H1 (cell line): ENCODE measurements around the gene STK11. TPM values are rescaled to one million over a fixed set of nuclear protein-coding genes. Genes with fewer than 3 reads are reported as not detected.

Source experiments
- CTBP2 ChIP-seq: IDR thresholded peaks from 2 replicates; pipeline ENCODE4 v1.7.0; 2011; ENCODE audit warnings: borderline replicate concordance, mild to moderate bottlenecking, moderate library complexity, mixed read lengths, low read length; ENCODE audit not compliant: insufficient read depth, insufficient read length
- EGR1 ChIP-seq: IDR thresholded peaks from 2 replicates; pipeline ENCODE4 v1.6.1; 2011; ENCODE audit warnings: low read depth, low read length, borderline replicate concordance
- HDAC6 ChIP-seq: IDR thresholded peaks from one replicate; pipeline ENCODE4 v1.7.1; 2012; ENCODE audit warnings: low read depth, mild to moderate bottlenecking, inconsistent platforms, low read length, moderate library complexity
- JUN ChIP-seq: IDR thresholded peaks from 2 replicates; pipeline ENCODE4 v1.6.1; 2011; ENCODE audit warnings: low read depth, mild to moderate bottlenecking, improper control_type of control experiment, low read length
- NRF1 ChIP-seq: IDR thresholded peaks from 2 replicates; pipeline ENCODE4 v1.6.1; 2011; ENCODE audit warnings: mild to moderate bottlenecking, low read depth, low read length, improper control_type of control experiment
- SAP30 ChIP-seq: fragments of 300-600 bp; sonication (generic); IDR thresholded peaks from 2 replicates; pipeline ENCODE4 v1.7.1; 2012; ENCODE audit warnings: low read length, moderate library complexity, mild to moderate bottlenecking, inconsistent platforms; ENCODE audit not compliant: insufficient read depth, insufficient replicate concordance
- TCF12 ChIP-seq: IDR thresholded peaks from 2 replicates; pipeline ENCODE4 v1.6.1; 2011; ENCODE audit warnings: low read depth, mild to moderate bottlenecking, low read length
- polyA plus RNA-seq, 7 experiments: library from polyadenylated mRNA; depleted of rRNA in 3 of 7; stranded (reverse) in 5 of 7; unstranded in 2 of 7; fragments of >200 nt in 5 of 7; fragments of 200-250 nt in 2 of 7; gene quantifications; 1 replicate in 5 of 7; 2 replicates in 1 of 7; 4 replicates in 1 of 7; pipeline versions ENCODE4 v1.2.1 to v1.2.3, GENCODE V29; 2011 to 2013; ENCODE audit warnings: missing spikeins in 2 of 7, mixed read lengths in 2 of 7
- total RNA-seq: library from RNA; stranded (reverse); fragmentation: NEBNext Ultra II Directional; extraction: Animal tissue kit (Norgen Biotek cat#: 25700); gene quantifications from 2 replicates; pipeline ENCODE4 v1.2.1, GENCODE V29; 2021
- TF ChIP-seq, protein P1 (sequence below): fragments of 300-600 bp; sonication (generic); IDR thresholded peaks from 2 replicates; pipeline ENCODE4 v1.7.1; 2012; ENCODE audit warnings: low read length, moderate library complexity, mild to moderate bottlenecking, inconsistent platforms; ENCODE audit not compliant: insufficient replicate concordance

STK11 gene
- total and polyA plus RNA-seq, 2 of the 8 experiments (the other 6 are each of a cell fraction or from before 2014, with no cell fraction given) = 45.3 to 70.7 TPM

DNA sequence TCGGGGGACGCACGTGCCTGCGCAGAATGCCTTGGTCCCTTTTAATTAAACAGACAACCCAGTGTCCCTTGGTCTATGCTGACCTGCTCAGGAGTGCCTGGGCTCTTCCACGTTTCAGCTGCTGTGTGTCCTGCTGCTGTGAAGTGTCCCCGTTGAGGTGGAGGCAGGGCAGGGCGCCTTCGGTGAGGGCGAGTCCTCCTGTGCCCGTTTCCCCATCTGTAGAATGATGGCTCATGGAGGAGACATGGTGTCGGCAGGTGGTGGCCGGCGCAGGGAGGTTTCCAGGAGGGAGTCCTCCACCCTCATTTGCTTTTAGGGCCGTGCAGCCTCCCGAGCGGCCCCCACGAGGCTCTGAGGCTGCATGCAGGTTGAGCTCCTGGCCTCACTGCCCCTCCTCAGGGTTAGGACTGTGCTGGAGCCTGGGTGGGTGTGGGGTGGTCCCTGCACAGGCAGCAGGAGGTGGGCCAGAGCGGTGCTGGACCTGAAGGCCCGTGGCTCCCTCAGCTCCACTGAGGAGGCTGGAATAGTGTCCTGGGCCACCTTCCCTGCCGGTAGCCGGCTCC is 8.8 kb downstream of the STK11 start (continued):
- TF ChIP-seq, protein P1, sequence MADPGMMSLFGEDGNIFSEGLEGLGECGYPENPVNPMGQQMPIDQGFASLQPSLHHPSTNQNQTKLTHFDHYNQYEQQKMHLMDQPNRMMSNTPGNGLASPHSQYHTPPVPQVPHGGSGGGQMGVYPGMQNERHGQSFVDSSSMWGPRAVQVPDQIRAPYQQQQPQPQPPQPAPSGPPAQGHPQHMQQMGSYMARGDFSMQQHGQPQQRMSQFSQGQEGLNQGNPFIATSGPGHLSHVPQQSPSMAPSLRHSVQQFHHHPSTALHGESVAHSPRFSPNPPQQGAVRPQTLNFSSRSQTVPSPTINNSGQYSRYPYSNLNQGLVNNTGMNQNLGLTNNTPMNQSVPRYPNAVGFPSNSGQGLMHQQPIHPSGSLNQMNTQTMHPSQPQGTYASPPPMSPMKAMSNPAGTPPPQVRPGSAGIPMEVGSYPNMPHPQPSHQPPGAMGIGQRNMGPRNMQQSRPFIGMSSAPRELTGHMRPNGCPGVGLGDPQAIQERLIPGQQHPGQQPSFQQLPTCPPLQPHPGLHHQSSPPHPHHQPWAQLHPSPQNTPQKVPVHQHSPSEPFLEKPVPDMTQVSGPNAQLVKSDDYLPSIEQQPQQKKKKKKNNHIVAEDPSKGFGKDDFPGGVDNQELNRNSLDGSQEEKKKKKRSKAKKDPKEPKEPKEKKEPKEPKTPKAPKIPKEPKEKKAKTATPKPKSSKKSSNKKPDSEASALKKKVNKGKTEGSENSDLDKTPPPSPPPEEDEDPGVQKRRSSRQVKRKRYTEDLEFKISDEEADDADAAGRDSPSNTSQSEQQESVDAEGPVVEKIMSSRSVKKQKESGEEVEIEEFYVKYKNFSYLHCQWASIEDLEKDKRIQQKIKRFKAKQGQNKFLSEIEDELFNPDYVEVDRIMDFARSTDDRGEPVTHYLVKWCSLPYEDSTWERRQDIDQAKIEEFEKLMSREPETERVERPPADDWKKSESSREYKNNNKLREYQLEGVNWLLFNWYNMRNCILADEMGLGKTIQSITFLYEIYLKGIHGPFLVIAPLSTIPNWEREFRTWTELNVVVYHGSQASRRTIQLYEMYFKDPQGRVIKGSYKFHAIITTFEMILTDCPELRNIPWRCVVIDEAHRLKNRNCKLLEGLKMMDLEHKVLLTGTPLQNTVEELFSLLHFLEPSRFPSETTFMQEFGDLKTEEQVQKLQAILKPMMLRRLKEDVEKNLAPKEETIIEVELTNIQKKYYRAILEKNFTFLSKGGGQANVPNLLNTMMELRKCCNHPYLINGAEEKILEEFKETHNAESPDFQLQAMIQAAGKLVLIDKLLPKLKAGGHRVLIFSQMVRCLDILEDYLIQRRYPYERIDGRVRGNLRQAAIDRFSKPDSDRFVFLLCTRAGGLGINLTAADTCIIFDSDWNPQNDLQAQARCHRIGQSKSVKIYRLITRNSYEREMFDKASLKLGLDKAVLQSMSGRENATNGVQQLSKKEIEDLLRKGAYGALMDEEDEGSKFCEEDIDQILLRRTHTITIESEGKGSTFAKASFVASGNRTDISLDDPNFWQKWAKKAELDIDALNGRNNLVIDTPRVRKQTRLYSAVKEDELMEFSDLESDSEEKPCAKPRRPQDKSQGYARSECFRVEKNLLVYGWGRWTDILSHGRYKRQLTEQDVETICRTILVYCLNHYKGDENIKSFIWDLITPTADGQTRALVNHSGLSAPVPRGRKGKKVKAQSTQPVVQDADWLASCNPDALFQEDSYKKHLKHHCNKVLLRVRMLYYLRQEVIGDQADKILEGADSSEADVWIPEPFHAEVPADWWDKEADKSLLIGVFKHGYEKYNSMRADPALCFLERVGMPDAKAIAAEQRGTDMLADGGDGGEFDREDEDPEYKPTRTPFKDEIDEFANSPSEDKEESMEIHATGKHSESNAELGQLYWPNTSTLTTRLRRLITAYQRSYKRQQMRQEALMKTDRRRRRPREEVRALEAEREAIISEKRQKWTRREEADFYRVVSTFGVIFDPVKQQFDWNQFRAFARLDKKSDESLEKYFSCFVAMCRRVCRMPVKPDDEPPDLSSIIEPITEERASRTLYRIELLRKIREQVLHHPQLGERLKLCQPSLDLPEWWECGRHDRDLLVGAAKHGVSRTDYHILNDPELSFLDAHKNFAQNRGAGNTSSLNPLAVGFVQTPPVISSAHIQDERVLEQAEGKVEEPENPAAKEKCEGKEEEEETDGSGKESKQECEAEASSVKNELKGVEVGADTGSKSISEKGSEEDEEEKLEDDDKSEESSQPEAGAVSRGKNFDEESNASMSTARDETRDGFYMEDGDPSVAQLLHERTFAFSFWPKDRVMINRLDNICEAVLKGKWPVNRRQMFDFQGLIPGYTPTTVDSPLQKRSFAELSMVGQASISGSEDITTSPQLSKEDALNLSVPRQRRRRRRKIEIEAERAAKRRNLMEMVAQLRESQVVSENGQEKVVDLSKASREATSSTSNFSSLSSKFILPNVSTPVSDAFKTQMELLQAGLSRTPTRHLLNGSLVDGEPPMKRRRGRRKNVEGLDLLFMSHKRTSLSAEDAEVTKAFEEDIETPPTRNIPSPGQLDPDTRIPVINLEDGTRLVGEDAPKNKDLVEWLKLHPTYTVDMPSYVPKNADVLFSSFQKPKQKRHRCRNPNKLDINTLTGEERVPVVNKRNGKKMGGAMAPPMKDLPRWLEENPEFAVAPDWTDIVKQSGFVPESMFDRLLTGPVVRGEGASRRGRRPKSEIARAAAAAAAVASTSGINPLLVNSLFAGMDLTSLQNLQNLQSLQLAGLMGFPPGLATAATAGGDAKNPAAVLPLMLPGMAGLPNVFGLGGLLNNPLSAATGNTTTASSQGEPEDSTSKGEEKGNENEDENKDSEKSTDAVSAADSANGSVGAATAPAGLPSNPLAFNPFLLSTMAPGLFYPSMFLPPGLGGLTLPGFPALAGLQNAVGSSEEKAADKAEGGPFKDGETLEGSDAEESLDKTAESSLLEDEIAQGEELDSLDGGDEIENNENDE = no peak
- TF ChIP-seq NRF1 = no peak
- TF ChIP-seq SAP30 = no peak
- TF ChIP-seq HDAC6 = no peak
- TF ChIP-seq TCF12 = no peak
- TF ChIP-seq CTBP2 = no peak
- TF ChIP-seq EGR1 = no peak
- no peak for TF ChIP-seq JUN
